GM18505 (cell line): ENCODE measurements around the gene STK36.

Source experiments
- ATAC-seq: cut with Tn5 transposase; IDR thresholded peaks from one replicate; pipeline ENCODE4 v1.9.1; 2021; ENCODE audit not compliant: unreplicated experiment
- POLR2A ChIP-seq: IDR thresholded peaks from 4 replicates; pipeline ENCODE4 v1.6.1; 2011; ENCODE audit warnings: borderline replicate concordance; ENCODE audit not compliant: insufficient read depth, insufficient read length; ENCODE audit errors: extremely low read depth

Gene STK36, protein sequence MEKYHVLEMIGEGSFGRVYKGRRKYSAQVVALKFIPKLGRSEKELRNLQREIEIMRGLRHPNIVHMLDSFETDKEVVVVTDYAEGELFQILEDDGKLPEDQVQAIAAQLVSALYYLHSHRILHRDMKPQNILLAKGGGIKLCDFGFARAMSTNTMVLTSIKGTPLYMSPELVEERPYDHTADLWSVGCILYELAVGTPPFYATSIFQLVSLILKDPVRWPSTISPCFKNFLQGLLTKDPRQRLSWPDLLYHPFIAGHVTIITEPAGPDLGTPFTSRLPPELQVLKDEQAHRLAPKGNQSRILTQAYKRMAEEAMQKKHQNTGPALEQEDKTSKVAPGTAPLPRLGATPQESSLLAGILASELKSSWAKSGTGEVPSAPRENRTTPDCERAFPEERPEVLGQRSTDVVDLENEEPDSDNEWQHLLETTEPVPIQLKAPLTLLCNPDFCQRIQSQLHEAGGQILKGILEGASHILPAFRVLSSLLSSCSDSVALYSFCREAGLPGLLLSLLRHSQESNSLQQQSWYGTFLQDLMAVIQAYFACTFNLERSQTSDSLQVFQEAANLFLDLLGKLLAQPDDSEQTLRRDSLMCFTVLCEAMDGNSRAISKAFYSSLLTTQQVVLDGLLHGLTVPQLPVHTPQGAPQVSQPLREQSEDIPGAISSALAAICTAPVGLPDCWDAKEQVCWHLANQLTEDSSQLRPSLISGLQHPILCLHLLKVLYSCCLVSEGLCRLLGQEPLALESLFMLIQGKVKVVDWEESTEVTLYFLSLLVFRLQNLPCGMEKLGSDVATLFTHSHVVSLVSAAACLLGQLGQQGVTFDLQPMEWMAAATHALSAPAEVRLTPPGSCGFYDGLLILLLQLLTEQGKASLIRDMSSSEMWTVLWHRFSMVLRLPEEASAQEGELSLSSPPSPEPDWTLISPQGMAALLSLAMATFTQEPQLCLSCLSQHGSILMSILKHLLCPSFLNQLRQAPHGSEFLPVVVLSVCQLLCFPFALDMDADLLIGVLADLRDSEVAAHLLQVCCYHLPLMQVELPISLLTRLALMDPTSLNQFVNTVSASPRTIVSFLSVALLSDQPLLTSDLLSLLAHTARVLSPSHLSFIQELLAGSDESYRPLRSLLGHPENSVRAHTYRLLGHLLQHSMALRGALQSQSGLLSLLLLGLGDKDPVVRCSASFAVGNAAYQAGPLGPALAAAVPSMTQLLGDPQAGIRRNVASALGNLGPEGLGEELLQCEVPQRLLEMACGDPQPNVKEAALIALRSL (N-terminal part only)

DNA sequence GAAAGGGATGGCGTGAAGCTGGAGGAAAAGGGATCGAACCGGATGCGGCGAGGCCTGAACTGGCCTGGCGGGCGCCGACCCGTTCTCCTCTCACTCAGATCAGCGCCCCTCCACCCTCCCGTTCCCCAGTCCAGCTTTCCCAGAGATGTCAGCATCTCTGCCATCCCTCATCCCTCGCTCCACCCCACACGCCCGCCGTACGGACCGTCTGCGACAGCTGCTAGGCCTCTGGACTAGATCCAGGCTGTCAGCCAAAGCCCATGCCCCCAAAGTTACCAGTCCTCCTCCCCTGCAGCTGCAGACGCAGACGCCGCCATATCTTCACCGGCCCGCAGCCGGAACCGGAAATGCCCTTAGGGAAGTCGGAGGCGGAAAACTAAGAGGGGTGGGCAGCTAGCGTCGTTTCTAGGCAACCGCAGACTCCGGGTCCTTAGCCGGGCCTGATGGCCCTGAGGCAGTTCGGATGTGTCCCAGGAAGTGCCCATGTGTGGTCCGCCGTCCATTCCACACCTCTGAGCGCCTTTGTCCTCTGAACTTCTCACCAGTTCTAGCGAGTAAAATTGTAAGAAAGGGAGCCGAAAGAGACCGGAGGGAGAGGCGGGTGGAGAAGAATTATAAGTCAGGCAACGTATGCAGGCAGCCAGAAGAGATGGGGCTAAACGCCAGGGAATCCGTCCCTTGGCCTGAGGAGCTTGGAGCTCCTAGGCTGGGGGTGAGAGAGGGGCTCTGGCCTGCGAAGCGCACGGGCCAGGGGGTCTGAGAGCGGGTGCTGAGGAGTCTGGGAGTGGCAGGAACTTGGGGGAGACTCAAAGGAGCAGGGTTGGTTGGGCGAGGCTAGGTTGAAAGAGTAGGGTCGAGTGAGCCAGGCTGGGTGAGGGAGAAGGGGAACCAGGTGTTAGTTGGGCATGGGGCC lies at the start of gene STK36, which contains the start of gene RNF25:
STK36 (plus strand) TSS at position 433 of the 913 bp plus-strand sequence. CDS start 744 bp downstream, outside the sequence.
RNF25 (minus strand) TSS at position 349 of the 913 bp plus-strand sequence; CDS start at position 317, 32 bp downstream.
- TF ChIP-seq POLR2A: peak; percentile 81
- ATAC-seq: peak; percentile 93

DNA sequence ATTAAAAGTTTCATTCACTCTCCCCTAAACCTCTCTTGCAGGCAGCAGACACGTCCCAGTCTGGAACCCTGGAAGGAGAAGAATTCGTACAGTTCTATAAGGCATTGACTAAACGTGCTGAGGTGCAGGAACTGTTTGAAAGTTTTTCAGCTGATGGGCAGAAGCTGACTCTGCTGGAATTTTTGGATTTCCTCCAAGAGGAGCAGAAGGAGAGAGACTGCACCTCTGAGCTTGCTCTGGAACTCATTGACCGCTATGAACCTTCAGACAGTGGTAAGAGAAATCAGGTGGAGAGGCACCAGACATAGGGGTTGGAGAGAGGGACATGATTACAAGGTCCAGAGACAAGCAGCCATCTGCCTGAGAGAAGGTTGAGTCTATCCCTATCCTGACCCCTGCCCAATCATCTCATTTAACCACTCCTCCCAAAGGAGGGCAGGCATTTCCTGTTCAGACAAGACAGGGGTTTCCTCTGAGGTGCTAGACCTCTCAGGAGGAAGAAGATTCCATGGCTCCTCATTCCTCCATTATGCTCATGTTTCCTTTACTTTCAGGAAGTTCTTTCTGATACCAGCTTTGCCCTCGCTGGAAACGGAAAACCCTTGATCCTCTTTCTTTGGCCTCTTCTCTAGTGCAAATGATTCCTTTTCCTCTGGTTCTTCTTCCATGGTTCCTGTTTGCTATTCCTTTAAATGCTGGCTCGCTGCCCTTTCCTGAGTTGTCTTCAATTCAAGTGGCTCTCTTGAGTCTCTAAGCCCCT lies 49.1 kb upstream of the STK36 start:
- no peak for ATAC-seq
- no peak for TF ChIP-seq POLR2A

DNA sequence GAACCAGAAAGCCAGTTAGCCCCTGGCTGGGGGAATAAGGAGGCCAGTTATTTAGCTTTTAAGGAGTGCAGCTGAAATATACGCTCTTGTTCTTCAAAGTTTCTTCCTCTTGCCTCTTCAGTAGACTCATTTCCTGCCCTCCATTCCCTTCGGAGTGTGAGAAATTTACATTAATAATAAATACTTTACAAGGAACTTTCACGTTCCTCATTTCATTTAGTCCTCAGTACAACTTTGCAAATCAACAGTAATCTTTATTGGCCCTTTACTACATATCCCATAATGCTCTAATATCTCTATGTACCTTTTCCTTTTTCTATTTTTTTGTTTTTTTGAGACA lies 48.5 kb upstream of the STK36 start:
- TF ChIP-seq POLR2A: no peak

DNA sequence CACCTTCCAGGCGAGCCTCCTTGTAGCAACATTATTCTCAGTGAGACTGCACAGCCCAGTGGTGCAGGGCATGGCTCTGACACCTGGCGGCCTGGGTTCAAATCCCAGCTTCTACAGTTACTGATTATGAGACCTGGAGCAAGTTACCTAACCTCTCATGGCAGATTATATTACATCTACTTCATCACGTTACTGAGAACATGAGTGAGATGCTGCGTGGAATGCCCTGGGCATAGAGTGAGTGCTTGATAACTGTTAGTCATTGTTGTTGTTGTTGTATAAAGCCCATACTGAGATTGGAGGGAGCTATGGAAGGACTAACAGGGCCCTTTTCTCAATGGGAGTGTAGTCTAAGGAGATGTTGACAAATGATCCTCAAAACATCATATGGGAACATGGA lies 45.5 kb upstream of the STK36 start:
- ATAC-seq: no peak
- no peak for TF ChIP-seq POLR2A

More for the DNA sequence above, 48.5 kb upstream of the STK36 start:
- no peak for ATAC-seq

DNA sequence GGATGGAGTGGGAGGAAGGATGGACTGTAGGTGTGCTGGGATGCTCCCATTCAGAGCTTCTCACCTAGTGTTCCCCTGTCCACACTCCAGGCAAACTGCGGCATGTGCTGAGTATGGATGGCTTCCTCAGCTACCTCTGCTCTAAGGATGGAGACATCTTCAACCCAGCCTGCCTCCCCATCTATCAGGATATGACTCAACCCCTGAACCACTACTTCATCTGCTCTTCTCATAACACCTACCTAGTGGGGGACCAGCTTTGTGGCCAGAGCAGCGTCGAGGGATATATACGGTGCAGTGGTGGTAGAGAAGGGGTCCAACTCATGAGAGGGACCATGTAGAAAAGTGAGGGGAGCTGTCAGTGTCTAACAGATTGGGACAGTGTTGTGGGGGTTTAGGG lies 43.9 kb upstream of the STK36 start:
- ATAC-seq: no peak

DNA sequence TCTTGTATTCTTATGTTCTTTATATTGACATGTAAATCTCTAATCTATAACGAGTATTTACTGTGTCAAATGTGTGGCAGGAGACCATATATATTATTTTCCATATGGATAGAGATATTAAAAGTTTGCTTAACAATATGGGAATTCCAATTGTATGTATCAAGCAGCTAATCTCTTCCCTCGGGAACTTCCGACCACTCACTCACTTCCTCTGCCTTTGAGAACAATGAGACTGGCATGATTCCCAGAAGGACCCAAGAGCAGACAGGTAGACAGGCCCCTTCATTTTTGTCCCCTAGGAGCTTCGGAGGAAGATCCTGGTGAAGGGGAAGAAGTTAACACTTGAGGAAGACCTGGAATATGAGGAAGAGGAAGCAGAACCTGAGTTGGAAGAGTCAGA lies 40.0 kb upstream of the STK36 start:
- no peak for TF ChIP-seq POLR2A
- ATAC-seq: no peak

More for the DNA sequence above, 43.9 kb upstream of the STK36 start:
- no peak for TF ChIP-seq POLR2A

DNA sequence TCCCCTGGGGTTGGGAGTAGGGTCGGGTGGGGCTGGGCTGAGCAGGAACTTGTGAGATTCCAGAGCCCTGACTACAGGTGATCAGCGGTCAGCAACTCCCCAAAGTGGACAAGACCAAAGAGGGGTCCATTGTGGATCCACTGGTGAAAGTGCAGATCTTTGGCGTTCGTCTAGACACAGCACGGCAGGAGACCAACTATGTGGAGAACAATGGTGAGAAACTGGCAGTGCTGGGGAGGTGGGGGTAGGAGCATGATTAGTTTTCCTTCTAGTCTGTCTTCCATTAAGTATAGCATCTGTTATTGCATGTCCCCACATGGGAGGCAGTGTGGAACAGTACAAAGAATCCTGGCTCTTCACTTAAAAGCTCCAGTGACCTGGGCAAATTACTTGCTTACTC lies 36.2 kb upstream of the STK36 start:
- TF ChIP-seq POLR2A: no peak
- no peak for ATAC-seq

DNA sequence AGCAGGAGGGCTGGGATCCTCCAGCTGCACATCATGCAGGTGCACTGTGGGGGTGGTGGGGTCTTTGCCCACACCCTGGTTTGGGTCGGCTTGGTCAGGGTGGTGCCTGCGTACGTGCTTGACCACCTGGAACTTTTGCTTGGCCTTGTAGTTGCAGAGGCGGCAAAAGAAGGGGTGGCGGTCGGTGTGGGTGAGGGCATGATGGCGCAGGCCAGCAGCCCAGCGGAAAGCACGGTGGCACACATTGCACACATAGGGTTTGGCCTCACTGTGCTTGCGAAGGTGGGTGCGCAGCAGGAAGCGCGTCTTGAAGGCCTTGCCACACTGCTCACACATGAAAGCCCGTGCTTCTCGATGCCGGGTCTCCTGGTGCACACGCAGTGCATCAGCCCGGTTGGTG lies 33.5 kb upstream of the STK36 start:
- no peak for ATAC-seq
- TF ChIP-seq POLR2A: no peak

DNA sequence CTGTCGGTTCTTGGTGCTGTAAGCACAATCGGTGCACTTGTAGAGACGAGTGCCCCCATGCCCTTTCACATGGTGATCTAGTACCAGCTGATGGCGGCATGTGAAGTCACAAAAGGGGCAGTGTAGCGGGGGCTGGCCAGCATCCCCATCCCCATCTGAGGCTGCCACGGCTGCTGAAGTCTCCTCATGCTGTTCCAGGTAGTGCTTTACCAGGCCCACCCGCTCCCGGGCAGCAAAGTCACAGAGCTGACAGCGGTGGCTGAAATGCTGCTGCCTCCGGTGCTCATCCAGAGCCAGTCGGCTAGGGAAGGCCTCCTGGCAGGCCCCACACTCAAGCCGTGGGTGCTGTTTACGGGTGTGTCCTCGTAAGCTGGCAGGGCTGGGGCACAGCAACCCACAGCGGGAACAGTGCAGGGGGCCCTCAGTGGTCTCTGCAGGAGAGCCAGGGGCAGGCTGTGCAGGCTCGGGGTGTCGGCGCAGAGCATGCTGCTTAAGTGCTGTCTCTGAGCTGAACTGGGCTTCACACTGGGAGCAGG lies 29.7 kb upstream of the STK36 start:
- no peak for ATAC-seq
- TF ChIP-seq POLR2A: no peak

DNA sequence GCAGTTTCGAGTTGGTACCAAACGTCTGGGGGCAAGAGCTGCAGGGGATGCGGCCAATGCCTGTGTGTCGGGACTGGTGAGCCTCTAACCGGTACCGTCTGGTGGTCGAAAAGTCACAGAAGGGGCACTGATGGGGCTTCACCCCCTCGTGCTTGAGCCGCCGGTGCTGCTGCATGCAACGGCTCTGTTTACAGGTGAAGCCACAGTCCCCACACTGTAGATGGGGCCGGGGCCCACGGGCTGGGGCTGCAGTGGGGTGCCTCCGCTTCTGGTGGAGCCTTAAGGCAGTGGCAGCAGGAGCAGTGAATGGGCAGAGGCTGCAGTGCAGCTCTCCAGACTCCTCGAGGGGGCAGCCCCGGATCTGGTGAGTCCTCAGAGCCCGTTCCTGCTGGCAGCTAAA lies 29.1 kb upstream of the STK36 start:
- ATAC-seq: no peak
- no peak for TF ChIP-seq POLR2A

DNA sequence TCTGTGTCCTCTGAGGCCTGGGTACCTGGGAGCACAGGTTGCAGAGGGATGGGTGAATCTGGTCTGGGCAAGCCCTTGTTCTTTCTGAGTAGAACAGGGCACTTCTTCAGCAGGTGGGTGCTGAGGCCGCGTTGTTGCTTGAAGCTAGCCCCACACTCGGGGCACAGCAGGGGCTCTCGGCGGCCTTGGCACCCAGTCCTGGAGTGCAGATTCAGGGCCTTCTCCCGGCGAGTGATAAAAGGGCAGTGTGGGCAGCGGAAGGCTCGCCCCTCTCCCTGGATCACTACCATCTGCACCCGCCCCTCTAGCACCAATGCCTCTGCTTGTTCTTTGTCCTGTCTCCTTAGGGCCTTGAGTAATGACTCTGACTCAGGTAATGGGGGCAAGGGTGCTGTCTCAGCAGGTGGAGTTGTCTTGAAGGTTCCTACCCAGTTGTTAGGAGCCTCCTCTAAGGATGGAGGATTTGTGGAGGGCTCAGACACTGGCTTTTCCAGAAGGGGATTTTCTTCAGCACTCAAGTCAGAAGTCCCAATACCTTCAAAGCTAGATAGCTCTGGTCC lies 28.1 kb upstream of the STK36 start:
- no peak for ATAC-seq
- TF ChIP-seq POLR2A: no peak
